ENCODE results near the gene SRPRA. TPM values are rescaled to one million over a fixed set of nuclear protein-coding genes. Genes with fewer than 3 reads are reported as not detected.

Gene SRPRA
- polyA plus RNA-seq, 1 donor (not counting 4 experiments of a cell fraction or from before 2014, with no cell fraction given), result 56.0 TPM

DNA sequence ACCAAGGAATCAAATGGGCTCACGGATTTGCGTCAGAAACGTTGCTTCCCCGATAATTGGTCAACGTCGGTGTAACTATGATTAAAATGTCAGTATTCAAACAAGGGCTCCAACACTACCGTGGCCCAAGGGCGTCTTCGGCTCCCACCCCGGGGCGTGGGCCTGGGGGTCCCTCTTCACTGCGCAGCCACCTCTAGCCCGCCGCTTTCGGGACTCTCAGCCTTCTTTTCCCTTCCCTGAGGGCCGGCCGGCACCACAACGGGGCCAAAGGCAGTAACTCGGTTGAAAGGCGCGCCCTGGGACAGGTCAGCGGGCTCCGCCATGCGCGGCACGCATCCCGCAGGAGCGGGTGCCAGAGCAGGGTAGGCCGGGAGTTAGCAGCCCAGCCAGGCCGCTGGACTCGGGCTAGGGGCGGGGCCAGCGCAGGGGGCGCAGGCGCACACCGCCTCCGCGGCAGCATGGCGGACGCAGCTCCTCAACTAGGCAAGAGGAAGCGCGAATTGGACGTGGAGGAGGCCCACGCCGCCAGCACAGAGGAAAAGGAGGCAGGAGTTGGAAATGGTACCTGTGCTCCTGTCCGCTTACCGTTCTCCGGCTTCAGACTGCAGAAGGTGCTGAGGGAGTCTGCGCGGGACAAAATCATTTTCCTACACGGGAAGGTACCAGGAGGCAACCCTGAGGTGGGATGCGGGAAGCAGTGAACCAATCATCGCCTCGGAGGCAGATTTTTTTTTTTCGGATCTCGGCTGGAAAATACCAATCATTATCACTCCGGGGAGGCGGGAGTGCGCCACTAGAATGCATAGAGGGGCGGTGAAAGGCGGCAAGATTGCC lies 35.1 kb upstream of the SRPRA start, which contains the start of gene DCPS:
TSS of gene DCPS (plus strand) at position 438 of the 834 bp plus-strand sequence. CDS start at position 459, 21 bp downstream.
- Histone ChIP-seq H3K27me3 (ENCODE audit: control insufficient read depth, extremely low read depth, insufficient read depth, low read length) (no peaks in the 10 kb centered on the region), H3K9me1 (ENCODE audit: control insufficient read depth, extremely low read depth, insufficient read depth, low read length) (no peaks in the 10 kb centered on the region), H3K36me3 (ENCODE audit: control insufficient read depth in 2 of 2, extremely low read depth in 1 of 2, insufficient read depth in 2 of 2, low read length in 2 of 2) (no peaks in the 10 kb centered on the region), H3K27ac (ENCODE audit: control insufficient read depth, insufficient read depth, low read length) (peak within 1 kb of the TSS; percentile 85), H2AFZ (ENCODE audit: control insufficient read depth, low read length) (peak within 1 kb of the TSS; percentile 99), H3K79me2 (ENCODE audit: control insufficient read depth, insufficient read depth, low read length) (peaks cover 18% of the 10 kb centered on the region), H3K9me3 (ENCODE audit: control insufficient read depth, low read depth, low read length) (no peaks in the 10 kb centered on the region), H4K20me1 (ENCODE audit: control insufficient read depth, extremely low read depth, insufficient read depth, low read length) (no peaks in the 10 kb centered on the region), H3K9ac (ENCODE audit: control insufficient read depth, extremely low read depth, insufficient read depth, low read length) (peak within 1 kb of the TSS; percentile 90), H3K4me2 (ENCODE audit: control insufficient read depth, extremely low read depth, insufficient read depth, low read depth, low read length) (peak within 1 kb of the TSS; percentile 89), H3K4me3 (ENCODE audit: control insufficient read depth in 2 of 3, extremely low read depth in 1 of 3, insufficient read depth in 2 of 3, low read depth in 1 of 3, low read length in 3 of 3) (peak within 1 kb of the TSS; percentile 81 to 85 (median 84)), H3K4me1 (ENCODE audit: control insufficient read depth, extremely low read depth, insufficient read depth, low read length) (peaks cover 22% of the 10 kb centered on the region)
- dilution Hi-C loops (cut with MboI; ENCODE audit: extremely low pct_ligation_motif_present, low sequenced_read_pairs), result no loop called here
- TF ChIP-seq CTCF (optimal IDR thresholded peaks at IDR 0.05 in 1 of 3, IDR thresholded peaks at IDR 0.05 in 1 of 3, conservative IDR thresholded peaks at IDR 0.05 in 1 of 3; ENCODE audit: extremely low read depth in 1 of 3, insufficient read depth in 2 of 3, low read length in 3 of 3) (no peak), EZH2 (IDR thresholded peaks at IDR 0.05; ENCODE audit: low read length) (no peak)
- DNase-seq (ENCODE audit: low read depth, low spot score) (no peak), FAIRE-seq (peak; percentile 80)

GRCh38 chr11:126297004-126297403 lies 28.3 kb upstream of the SRPRA start:
- no peaks in the 10 kb centered on the region for H3K27me3 ChIP-seq (ENCODE audit: control insufficient read depth, extremely low read depth, insufficient read depth, low read length)
- no peaks in the 10 kb centered on the region for H3K9me3 ChIP-seq (ENCODE audit: control insufficient read depth, low read depth, low read length)
- H3K79me2 ChIP-seq (ENCODE audit: control insufficient read depth, insufficient read depth, low read length), result no peaks in the 10 kb centered on the region
- no peak overlapping the region for H3K27ac ChIP-seq (ENCODE audit: control insufficient read depth, insufficient read depth, low read length)
- H3K36me3 ChIP-seq (ENCODE audit: control insufficient read depth in 2 of 2, extremely low read depth in 1 of 2, insufficient read depth in 2 of 2, low read length in 2 of 2), result peaks cover 11% of the 10 kb centered on the region in 2 experiments
- dilution Hi-C loops (cut with MboI; ENCODE audit: extremely low pct_ligation_motif_present, low sequenced_read_pairs), result no loop called here
- H3K9ac ChIP-seq (ENCODE audit: control insufficient read depth, extremely low read depth, insufficient read depth, low read length), result no peak overlapping the region
- DNase-seq (ENCODE audit: low read depth, low spot score), result no peak
- H3K9me1 ChIP-seq (ENCODE audit: control insufficient read depth, extremely low read depth, insufficient read depth, low read length), result no peaks in the 10 kb centered on the region
- H4K20me1 ChIP-seq (ENCODE audit: control insufficient read depth, extremely low read depth, insufficient read depth, low read length), result no peaks in the 10 kb centered on the region
- H3K4me2 ChIP-seq (ENCODE audit: control insufficient read depth, extremely low read depth, insufficient read depth, low read depth, low read length), result no peak overlapping the region
- TF ChIP-seq CTCF (optimal IDR thresholded peaks at IDR 0.05 in 1 of 3, IDR thresholded peaks at IDR 0.05 in 1 of 3, conservative IDR thresholded peaks at IDR 0.05 in 1 of 3; ENCODE audit: extremely low read depth in 1 of 3, insufficient read depth in 2 of 3, low read length in 3 of 3) (no peak), EZH2 (IDR thresholded peaks at IDR 0.05; ENCODE audit: low read length) (no peak)
- H2AFZ ChIP-seq (ENCODE audit: control insufficient read depth, low read length), result no peak overlapping the region
- FAIRE-seq, result no peak
- no peak overlapping the region for H3K4me3 ChIP-seq (ENCODE audit: control insufficient read depth in 2 of 3, extremely low read depth in 1 of 3, insufficient read depth in 2 of 3, low read depth in 1 of 3, low read length in 3 of 3)
- H3K4me1 ChIP-seq (ENCODE audit: control insufficient read depth, extremely low read depth, insufficient read depth, low read length), result no peaks in the 10 kb centered on the region

Measured in keratinocyte (primary cell).